ENCODE measurements around the gene CMTM6.

Gene CMTM6

DNA sequence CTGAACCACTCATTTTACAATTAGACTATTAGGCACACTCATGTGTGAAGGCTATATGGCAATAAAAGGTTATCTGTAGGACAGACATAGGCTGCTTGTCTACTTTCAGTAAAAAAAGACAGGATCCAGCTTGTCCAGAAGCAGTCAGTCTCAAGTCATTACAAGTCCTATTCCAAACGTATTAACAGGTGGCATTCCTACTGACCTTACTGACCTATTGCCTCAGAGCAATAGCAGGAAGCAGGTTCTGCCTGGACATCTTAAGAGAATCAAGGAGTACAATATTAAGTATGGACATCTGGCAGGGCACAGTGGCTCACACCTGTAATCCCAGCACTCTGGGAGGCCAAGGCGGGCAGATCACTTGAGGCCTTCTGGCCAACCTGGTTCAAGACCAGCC lies 7.0 kb downstream of the CMTM6 start:
- peaks cover 7% of the 10 kb centered on the region for H3K4me1 ChIP-seq
- H3K36me3 ChIP-seq (ENCODE audit: control insufficient read depth, insufficient read depth, low read length) = no peaks in the 10 kb centered on the region
- H3K4me2 ChIP-seq (ENCODE audit: low read length) = no peak overlapping the region
- no peaks in the 10 kb centered on the region for H3K27me3 ChIP-seq (ENCODE audit: control insufficient read depth, insufficient read depth, low read length)
- no peak overlapping the region for H3K4me3 ChIP-seq (ENCODE audit: low read depth, low read length)
- no peaks in the 10 kb centered on the region for H3K9me3 ChIP-seq (ENCODE audit: control insufficient read depth, low read length)
- H3K9ac ChIP-seq = no peak overlapping the region
- H3K79me2 ChIP-seq = peaks cover 8% of the 10 kb centered on the region
- TF ChIP-seq, protein P1, sequence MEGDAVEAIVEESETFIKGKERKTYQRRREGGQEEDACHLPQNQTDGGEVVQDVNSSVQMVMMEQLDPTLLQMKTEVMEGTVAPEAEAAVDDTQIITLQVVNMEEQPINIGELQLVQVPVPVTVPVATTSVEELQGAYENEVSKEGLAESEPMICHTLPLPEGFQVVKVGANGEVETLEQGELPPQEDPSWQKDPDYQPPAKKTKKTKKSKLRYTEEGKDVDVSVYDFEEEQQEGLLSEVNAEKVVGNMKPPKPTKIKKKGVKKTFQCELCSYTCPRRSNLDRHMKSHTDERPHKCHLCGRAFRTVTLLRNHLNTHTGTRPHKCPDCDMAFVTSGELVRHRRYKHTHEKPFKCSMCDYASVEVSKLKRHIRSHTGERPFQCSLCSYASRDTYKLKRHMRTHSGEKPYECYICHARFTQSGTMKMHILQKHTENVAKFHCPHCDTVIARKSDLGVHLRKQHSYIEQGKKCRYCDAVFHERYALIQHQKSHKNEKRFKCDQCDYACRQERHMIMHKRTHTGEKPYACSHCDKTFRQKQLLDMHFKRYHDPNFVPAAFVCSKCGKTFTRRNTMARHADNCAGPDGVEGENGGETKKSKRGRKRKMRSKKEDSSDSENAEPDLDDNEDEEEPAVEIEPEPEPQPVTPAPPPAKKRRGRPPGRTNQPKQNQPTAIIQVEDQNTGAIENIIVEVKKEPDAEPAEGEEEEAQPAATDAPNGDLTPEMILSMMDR (IDR thresholded peaks at IDR 0.05) = no peak
- H2AFZ ChIP-seq = no peak overlapping the region
- no peak overlapping the region for H3K27ac ChIP-seq

- no peak overlapping the region for H3K4me2 ChIP-seq (ENCODE audit: low read length)
- H2AFZ ChIP-seq = no peak overlapping the region
- no peak overlapping the region for H3K9ac ChIP-seq
- H3K4me1 ChIP-seq = peaks cover 7% of the 10 kb centered on the region
- TF ChIP-seq, protein P1 (IDR thresholded peaks at IDR 0.05) = no peak
- H3K9me3 ChIP-seq (ENCODE audit: control insufficient read depth, low read length) = no peaks in the 10 kb centered on the region
- H3K4me3 ChIP-seq (ENCODE audit: low read depth, low read length) = no peak overlapping the region
- H3K27ac ChIP-seq = no peak overlapping the region
- H3K79me2 ChIP-seq = peaks cover 8% of the 10 kb centered on the region
- no peaks in the 10 kb centered on the region for H3K36me3 ChIP-seq (ENCODE audit: control insufficient read depth, insufficient read depth, low read length)
- no peaks in the 10 kb centered on the region for H3K27me3 ChIP-seq (ENCODE audit: control insufficient read depth, insufficient read depth, low read length)
Observed at GRCh38 chr3:32495085-32495484, 7.6 kb downstream of the CMTM6 start.

DNA sequence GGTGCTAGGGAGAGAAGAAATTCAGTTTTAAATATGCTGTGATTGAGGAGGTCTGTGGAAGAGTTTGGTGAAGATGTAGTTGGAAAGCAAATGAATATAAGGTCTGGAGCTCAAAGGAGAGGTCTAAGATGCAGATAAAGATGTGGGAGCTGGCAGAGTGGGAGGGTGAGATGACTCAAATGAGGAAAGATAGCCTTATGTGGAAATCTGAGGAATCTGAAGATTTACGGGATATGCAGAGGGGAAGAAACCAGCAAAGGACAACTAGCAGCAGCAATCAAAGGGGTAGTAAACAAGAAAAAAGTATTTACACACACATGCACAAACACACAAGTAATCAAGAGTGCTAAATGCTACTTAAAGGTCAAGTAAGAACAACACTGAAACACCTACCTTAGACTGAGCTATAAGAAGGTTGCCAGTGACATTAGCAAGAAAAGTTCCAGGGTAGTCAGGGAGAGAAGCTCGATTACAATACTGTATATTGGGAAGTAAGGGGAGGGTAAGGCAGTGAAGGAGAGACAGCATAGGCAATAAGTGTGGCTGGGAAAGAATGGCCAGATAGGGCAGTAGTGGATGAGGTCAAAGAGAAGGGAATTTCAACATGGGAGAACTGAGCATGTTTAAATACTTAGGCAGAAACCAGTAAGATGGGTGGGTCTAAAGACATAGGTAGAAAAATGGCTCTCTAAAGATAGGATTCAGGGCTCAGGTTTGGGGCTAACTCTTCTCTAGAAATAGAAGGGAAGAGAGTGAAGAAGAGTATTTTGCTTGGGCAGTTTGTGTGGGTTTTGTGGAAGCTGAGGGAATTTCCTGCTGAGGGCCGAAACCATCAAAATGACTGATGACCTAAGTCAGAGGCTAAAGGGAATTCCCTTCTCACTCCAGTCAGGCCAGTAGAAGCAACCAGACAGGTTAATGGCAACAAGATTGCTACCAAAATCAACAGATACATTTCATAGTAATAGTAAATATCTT lies 8.9 kb downstream of the CMTM6 start:
- peaks cover 7% of the 10 kb centered on the region for H3K4me1 ChIP-seq

GRCh38 chr3:32492684-32493436 lies 9.8 kb downstream of the CMTM6 start:
- Histone ChIP-seq H3K4me3 (ENCODE audit: low read depth, low read length) (no peak overlapping the region), H3K9ac (no peak overlapping the region), H3K27ac (no peak overlapping the region), H3K36me3 (ENCODE audit: control insufficient read depth, insufficient read depth, low read length) (no peaks in the 10 kb centered on the region), H3K4me2 (ENCODE audit: low read length) (no peak overlapping the region), H3K27me3 (ENCODE audit: control insufficient read depth, insufficient read depth, low read length) (no peaks in the 10 kb centered on the region), H3K4me1 (peaks cover 7% of the 10 kb centered on the region), H3K9me3 (ENCODE audit: control insufficient read depth, low read length) (no peaks in the 10 kb centered on the region), H3K79me2 (peaks cover 6% of the 10 kb centered on the region), H2AFZ (no peak overlapping the region)
- TF ChIP-seq, protein P1 (IDR thresholded peaks at IDR 0.05) = no peak

More for the DNA sequence above, 8.9 kb downstream of the CMTM6 start:
- H3K9me3 ChIP-seq (ENCODE audit: control insufficient read depth, low read length) = no peaks in the 10 kb centered on the region
- TF ChIP-seq, protein P1 (IDR thresholded peaks at IDR 0.05) = no peak
- no peak overlapping the region for H3K9ac ChIP-seq
- H3K4me3 ChIP-seq (ENCODE audit: low read depth, low read length) = no peak overlapping the region
- H3K79me2 ChIP-seq = peaks cover 8% of the 10 kb centered on the region
- H3K27me3 ChIP-seq (ENCODE audit: control insufficient read depth, insufficient read depth, low read length) = no peaks in the 10 kb centered on the region
- no peak overlapping the region for H3K4me2 ChIP-seq (ENCODE audit: low read length)
- H3K27ac ChIP-seq = no peak overlapping the region
- no peak overlapping the region for H2AFZ ChIP-seq
- no peaks in the 10 kb centered on the region for H3K36me3 ChIP-seq (ENCODE audit: control insufficient read depth, insufficient read depth, low read length)
